NCI-H2227 (cell line): Measurements from ENCODE around the gene FAM25A.
"Not testable (repeated sequence)": the region's sequence is repeated elsewhere in the genome, so short reads cannot be mapped to it uniquely, and the experiment has no call there.

Experiments used
- DNase-seq: peaks from one replicate; lab custom pipeline; 2025; ENCODE audit not compliant: unreplicated experiment; lab: John Stamatoyannopoulos, UW

FAM25A gene

GRCh38 chr10:87009134-87009696, 10.9 kb upstream of the FAM25A start:
- not testable (repeated sequence) for DNase-seq

DNA sequence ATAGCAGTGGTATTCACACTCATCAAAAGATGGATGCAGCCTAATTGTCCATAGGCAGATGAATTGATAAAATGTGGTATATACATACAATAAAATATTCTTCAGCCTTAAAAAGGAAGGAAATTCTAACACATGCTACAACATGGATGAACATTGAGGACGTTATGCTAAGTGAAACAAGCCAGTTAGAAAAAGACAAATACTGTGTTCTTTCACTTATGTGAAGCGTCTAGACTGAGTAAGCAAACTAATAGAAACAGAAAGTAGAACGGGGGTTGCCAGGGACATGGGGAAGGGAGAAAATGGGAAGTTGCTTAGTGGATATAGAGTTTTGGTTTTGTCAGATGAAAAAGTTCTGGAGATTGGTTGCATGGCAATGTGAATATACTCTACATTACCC, 6.6 kb upstream of the FAM25A start:
- DNase-seq, result not testable (repeated sequence)

- not testable (repeated sequence) for DNase-seq
Observed at GRCh38 chr10:87014986-87015716, 4.9 kb upstream of the FAM25A start.

DNA sequence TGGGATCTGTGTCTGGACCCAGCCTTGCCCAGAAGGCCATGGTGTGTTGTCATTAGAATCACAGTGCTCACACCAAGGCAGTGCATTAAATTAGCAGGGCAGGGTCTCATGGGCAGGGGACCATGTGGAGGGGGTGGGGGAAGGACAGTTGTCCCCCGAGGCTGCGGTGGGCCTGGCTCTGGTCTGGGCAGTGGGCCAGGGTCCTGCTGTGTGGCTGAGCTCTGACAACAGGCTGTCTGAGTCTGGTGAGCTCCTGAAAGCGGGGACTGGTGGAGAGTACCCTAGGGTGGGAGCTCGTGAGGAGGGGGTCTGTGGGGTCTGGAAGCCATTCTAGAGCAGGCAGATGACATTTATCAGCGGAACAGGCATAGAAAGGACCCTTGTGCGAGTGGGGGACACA, 2.0 kb upstream of the FAM25A start:
- not testable (repeated sequence) for DNase-seq

DNA sequence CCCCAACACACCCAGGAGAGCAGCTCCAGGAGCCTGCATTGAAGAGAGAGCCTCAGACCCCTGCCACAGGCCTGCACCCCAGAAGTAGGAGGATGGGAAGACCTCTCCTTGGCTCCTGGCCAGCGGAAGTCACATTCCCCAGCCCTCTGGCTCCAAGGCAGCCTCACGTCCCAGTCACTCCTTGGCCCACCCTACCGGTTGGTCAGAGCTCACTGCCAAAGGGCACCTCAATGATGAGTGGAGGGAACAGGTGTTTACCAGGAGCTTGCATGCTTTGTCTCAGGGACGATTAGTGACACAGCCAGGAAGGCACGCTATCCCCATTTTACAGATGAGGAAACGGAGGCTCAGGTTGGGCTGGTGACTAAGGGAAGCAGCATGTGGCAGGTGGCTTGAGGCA, 1.0 kb upstream of the FAM25A start:
- DNase-seq, result not testable (repeated sequence)

DNA sequence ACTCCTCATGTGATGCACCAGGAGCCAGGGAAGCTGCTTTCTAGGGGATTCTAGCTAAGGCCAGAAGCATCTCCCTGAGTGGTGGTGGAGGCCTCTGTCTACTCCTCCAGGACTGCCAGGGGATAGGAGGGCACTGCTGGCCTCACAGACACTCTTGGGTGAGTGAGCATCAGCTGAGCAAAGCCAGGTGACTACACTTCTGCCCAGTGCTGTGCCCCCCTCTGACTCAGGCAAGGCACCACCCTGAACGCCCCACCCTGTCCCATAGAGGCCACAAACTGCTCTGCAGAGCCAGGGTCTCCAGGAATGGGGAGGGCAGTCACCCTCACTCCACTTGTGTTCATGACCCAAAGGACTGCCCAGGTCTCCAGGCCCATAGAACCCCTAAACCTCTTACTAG, 590 bp upstream of the FAM25A start:
- not testable (repeated sequence) for DNase-seq

- DNase-seq, result not testable (repeated sequence)
Observed at GRCh38 chr10:87025285-87025958, 5.3 kb downstream of the FAM25A start.

- DNase-seq, result not testable (repeated sequence)
Observed at GRCh38 chr10:87026747-87027508, 6.8 kb downstream of the FAM25A start.

- not testable (repeated sequence) for DNase-seq
Observed at GRCh38 chr10:87030419-87030818, 10.3 kb downstream of the FAM25A start.

DNA sequence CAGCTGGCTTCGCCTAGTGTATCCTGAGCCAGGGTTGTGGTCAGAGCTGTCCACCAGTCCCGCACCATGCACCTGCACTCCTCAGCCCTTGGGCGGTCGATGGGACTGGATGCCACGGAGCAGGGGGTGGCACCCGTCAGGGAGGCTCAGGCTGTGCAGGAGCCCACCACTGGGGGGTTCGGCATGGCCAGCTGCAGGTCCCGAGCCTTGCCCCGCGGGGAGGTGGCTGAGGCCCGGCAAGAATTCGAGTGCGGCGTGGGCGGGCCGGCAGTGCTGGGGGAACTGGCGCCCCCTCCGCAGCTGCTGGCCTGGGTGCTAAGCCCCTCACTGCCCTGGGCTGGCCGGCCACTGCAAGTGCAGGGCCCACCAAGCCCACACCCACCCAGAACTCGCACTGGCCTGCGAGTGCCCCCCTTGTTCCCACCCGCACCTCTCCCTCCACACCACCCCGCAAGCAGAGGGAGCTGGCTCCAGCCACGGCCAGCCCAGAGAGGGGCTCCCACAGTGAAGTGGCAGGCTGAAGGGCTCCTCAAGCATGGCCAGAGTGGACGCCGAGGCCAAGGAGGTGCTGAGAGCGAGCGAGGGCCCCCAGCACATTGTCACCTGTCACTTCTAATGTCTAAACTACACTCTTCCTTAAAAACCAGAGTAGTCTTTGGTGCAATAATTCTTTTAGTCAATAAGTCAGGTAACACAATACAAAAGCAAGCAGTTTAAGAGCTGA, 11.0 kb downstream of the FAM25A start:
- DNase-seq, result no peak

GRCh38 chr10:87036623-87037022, 16.5 kb downstream of the FAM25A start:
- no peak for DNase-seq

DNA sequence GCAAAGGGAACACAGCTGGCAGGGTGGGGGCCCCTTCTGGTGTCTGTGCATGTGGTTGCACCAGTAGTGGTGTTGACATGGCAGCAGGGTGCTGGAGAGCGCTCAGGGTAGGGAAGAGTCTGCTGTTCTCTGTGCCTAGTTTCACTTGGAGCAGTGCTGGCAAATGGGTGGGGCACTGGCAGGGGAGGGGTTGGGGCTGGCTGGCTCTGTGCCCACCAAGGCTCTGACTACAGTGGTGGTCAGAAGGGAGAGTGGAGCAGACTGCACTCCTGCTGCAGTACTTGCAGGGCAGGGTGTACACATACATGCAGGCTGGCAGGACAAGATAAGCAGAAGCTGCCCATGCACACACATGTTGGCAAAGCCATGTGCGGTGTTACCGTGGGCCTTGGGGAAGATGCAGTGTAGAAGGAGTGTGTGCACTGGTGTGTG, 18.2 kb downstream of the FAM25A start:
- no peak for DNase-seq

DNA sequence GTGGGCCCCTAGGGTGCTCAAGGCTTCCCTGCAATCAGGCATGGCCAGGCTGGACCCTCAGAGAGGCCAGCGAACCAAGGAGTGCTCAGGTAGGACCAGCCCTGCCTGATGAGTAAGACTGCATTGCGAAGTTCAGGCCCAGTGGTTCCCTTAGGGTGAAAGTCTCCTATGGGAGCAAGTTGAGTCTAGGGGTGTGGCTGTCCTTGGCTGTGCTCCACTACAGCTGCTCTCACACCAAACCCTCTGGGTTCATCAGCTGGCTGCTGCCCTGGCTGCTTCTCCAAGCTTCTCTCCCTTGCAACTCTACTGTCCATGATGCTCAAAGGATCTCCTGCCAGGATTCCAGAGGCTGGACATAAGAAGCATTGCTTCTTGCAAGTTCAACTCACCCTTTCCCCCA, 18.7 kb downstream of the FAM25A start:
- DNase-seq, result no peak

DNA sequence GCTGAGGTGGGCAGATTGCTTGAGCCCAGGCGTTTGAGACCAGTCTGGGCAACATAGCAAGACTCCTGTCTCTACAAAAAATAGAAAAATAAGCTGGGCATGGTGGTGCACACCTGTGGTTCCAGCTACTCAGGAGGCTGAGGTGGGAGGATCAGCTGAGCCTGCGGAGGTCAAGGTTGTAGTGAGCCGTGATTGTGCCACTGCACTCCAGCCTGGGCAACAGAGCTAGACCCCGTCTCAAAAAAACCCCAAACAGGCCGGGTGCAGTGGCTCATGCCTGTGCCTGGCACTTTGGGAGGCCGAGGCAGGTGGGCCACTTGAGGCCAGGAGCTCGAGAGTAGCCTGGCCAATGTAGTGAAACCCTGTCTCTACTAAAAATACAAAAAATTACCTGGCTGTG, 23.5 kb downstream of the FAM25A start:
- not testable (repeated sequence) for DNase-seq

- no peak for DNase-seq
Observed at GRCh38 chr10:87045434-87045938, 25.4 kb downstream of the FAM25A start.

DNA sequence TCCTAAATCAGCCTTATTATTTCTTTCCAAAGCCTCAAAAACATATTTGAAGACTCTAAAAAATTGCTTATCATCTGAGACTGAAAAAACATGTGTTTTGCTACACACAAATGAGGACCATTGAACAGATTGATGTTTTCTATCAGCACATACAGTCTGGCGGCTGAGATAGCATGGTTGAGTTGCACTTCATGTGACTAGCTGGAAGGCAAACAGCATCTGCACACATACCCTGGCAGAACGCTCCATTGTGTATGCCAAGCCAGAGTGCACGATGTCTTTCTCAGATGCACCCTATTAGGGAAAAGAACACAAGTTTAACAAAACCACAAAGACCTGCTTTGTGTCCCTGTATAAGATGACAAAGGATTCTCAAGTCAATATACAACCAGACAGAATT, 33.0 kb downstream of the FAM25A start:
- no peak for DNase-seq

GRCh38 chr10:87053577-87054181, 33.6 kb downstream of the FAM25A start:
- no peak for DNase-seq

- DNase-seq, result no peak
Observed at GRCh38 chr10:87054373-87055295, 34.5 kb downstream of the FAM25A start.

DNA sequence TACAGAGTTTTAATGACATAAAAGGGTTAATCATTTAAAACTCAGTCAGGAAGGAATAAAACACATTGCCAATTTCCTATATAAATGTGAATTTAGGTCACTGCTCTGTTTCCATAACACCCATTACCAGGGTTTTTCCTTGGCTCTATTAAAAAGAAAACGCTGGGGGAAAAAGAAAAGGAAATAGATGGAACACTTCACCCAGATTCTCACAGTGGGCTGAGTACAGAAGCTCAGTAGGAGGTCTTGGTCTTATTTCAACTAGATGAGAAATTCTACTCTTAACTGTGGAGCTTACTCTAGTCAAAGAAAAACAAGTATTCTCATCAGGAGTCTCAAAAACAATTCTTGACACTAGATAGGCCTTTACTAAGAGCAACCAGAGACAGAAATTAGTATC, 38.1 kb downstream of the FAM25A start:
- no peak for DNase-seq
